Tibial artery (tissue), 4 donors: ENCODE data around the gene ANTKMT.
A peak's percentile ranks its signal among the peaks of the same experiment; 100 is the strongest.

Source experiments
- DNase-seq, 2 donors: peaks; one replicate each; pipeline ENCODE4 v3.0.0-alpha.2; 2019
- H3K27ac ChIP-seq, 2 donors: fragments of 200-600 bp; sonication (generic) in 1 of 2; 1 replicate in 1 of 2; 2 replicates in 1 of 2; pipeline ENCODE4 v1.5.1; 2018 to 2019; ENCODE audit warnings: mild to moderate bottlenecking in 1 of 2
- H3K27me3 ChIP-seq, 2 donors: fragments of 200-600 bp; sonication (generic) in 1 of 2; one replicate each; pipeline versions ENCODE4 v1.5.1 to v1.6.0; 2016 to 2019
- H3K36me3 ChIP-seq, 3 donors: fragments of 200-600 bp; sonication (generic) in 2 of 3; one replicate each; pipeline ENCODE4 v1.5.1; 2016 to 2019; ENCODE audit warnings: mild to moderate bottlenecking in 2 of 3
- H3K4me1 ChIP-seq, 4 donors: fragments of 200-600 bp; sonication (generic) in 2 of 4; 1 replicate in 3 of 4; 2 replicates in 1 of 4; pipeline ENCODE4 v1.5.1; 2016 to 2019
- H3K4me3 ChIP-seq, 2 donors: fragments of 200-600 bp; sonication (generic) in 1 of 2; 1 replicate in 1 of 2; 2 replicates in 1 of 2; pipeline ENCODE4 v1.5.1; 2018 to 2019; ENCODE audit warnings: mild to moderate bottlenecking in 2 of 2
- H3K9me3 ChIP-seq, 3 donors: fragments of 200-600 bp; sonication (generic) in 1 of 3; one replicate each; pipeline ENCODE4 v1.5.1; 2016 to 2019
- CTCF ChIP-seq, 2 experiments: fragments of 200-600 bp in 1 of 2; fragments of 450-650 bp in 1 of 2; IDR thresholded peaks; one replicate each; pipeline ENCODE4 v1.5.1; 2017 to 2019; ENCODE audit warnings: antibody characterized with exemption in 2 of 2, mild to moderate bottlenecking in 1 of 2, moderate library complexity in 1 of 2
- intact Hi-C: fragments of 100-400 bp; cut with DNase I; formaldehyde crosslinking; loops from one replicate; pipeline ENCODE4 v1.15.0; 2023; ENCODE audit warnings: low total_unique reads

Gene ANTKMT

GRCh38 chr16:684071-684794 is 36.7 kb upstream of the ANTKMT start, which contains the start of gene JMJD8:
JMJD8 (minus strand) TSS chr16:684334; CDS start chr16:684319, 15 bp downstream.
- DNase-seq, result peak; percentile 95 to 98
- Histone ChIP-seq H3K9me3 (no peaks in the 10 kb centered on the region), H3K36me3 (peaks cover 18 to 50% (median 24%) of the 10 kb centered on the region in 3 donors), H3K27ac (peak within 1 kb of the TSS; percentile 67 to 86), H3K4me3 (peak within 1 kb of the TSS; percentile 59 to 60), H3K27me3 (no peaks in the 10 kb centered on the region), H3K4me1 (peaks cover 3 to 71% (median 56%) of the 10 kb centered on the region in 4 donors)
- intact Hi-C loops, result no loop called here
- TF ChIP-seq CTCF (IDR thresholded peaks at IDR 0.05), result no peak

- H3K4me3 ChIP-seq, result peak overlapping the region; percentile 59 to 60
- H3K9me3 ChIP-seq, result no peaks in the 10 kb centered on the region
- no peak for TF ChIP-seq CTCF (IDR thresholded peaks at IDR 0.05)
- peaks cover 18 to 50% (median 24%) of the 10 kb centered on the region in 3 donors for H3K36me3 ChIP-seq
- peaks cover 3 to 75% (median 62%) of the 10 kb centered on the region in 4 donors for H3K4me1 ChIP-seq
- peak overlapping the region in 1 of 2 donors; percentile 86 for H3K27ac ChIP-seq
- no peak for DNase-seq
- intact Hi-C loops, result no loop called here
- no peaks in the 10 kb centered on the region for H3K27me3 ChIP-seq
Observed at GRCh38 chr16:684961-685696, 35.8 kb upstream of the ANTKMT start.

- Histone ChIP-seq H3K4me1 (peaks cover 3 to 76% (median 64%) of the 10 kb centered on the region in 4 donors), H3K36me3 (peaks cover 18 to 50% (median 24%) of the 10 kb centered on the region in 3 donors)
- no peak for DNase-seq
Observed at GRCh38 chr16:685967-686366, 35.0 kb upstream of the ANTKMT start.

GRCh38 chr16:686459-687260 is 34.3 kb upstream of the ANTKMT start:
- Histone ChIP-seq H3K36me3 (peaks cover 15 to 45% (median 20%) of the 10 kb centered on the region in 3 donors), H3K4me1 (peaks cover 3 to 71% (median 57%) of the 10 kb centered on the region in 4 donors)

More at GRCh38 chr16:685967-686366, 35.0 kb upstream of the ANTKMT start:
- no peak overlapping the region for H3K27ac ChIP-seq
- H3K4me3 ChIP-seq, result no peak overlapping the region
- H3K27me3 ChIP-seq, result no peaks in the 10 kb centered on the region
- intact Hi-C loops, result no loop called here
- H3K9me3 ChIP-seq, result no peaks in the 10 kb centered on the region
- TF ChIP-seq CTCF (IDR thresholded peaks at IDR 0.05), result peak in 1 of 2 experiments; percentile 13

More at GRCh38 chr16:686459-687260, 34.3 kb upstream of the ANTKMT start:
- DNase-seq, result no peak
- H3K27me3 ChIP-seq, result peaks cover 0 to 2% of the 10 kb centered on the region in 2 donors
- no peak for TF ChIP-seq CTCF (IDR thresholded peaks at IDR 0.05)
- H3K9me3 ChIP-seq, result no peaks in the 10 kb centered on the region
- intact Hi-C loops, result no loop called here
- no peak overlapping the region for H3K27ac ChIP-seq
- H3K4me3 ChIP-seq, result no peak overlapping the region
